B cell (primary cell): Measurements from ENCODE around the gene ADCY2.

Source experiments
- CTCF ChIP-seq: fragments of 200-600 bp; IDR thresholded peaks from one replicate; pipeline ENCODE4 v1.8.0; 2022; ENCODE audit warnings: antibody characterized with exemption, mild to moderate bottlenecking
- EZH2 ChIP-seq: IDR thresholded peaks from 2 replicates; pipeline ENCODE4 v1.6.1; 2012; ENCODE audit warnings: borderline replicate concordance, low read depth, mild to moderate bottlenecking, moderate library complexity, low read length; ENCODE audit not compliant: insufficient read depth, poor library complexity, severe bottlenecking

- TF ChIP-seq CTCF = no peak
- no peak for TF ChIP-seq EZH2
Observed at GRCh38 chr5:7597059-7597642, 201.2 kb downstream of the ADCY2 start.
